ENCODE results near the gene FNIP1. TPM values are rescaled to one million over a fixed set of nuclear protein-coding genes. Genes with fewer than 3 reads are reported as not detected.
"Not testable (repeated sequence)": the region's sequence is repeated elsewhere in the genome, so short reads cannot be mapped to it uniquely, and the experiment has no call there.

FNIP1 gene
- polyA plus RNA-seq, 1 donor (not counting 4 experiments of a cell fraction or from before 2014, with no cell fraction given), result 14.6 TPM

- Histone ChIP-seq H3K79me2 (ENCODE audit: control insufficient read depth, insufficient read depth, low read length) (peaks cover 29% of the 10 kb centered on the region), H3K4me1 (ENCODE audit: control insufficient read depth, extremely low read depth, insufficient read depth, low read length) (no peaks in the 10 kb centered on the region)
Measured at GRCh38 chr5:131595088-131596033, 201.5 kb downstream of the FNIP1 start.

GRCh38 chr5:131593921-131594320 is 202.9 kb downstream of the FNIP1 start:
- Histone ChIP-seq H3K36me3 (ENCODE audit: control insufficient read depth in 2 of 2, extremely low read depth in 1 of 2, insufficient read depth in 2 of 2, low read length in 2 of 2) (no peaks in the 10 kb centered on the region), H3K79me2 (ENCODE audit: control insufficient read depth, insufficient read depth, low read length) (peaks cover 29% of the 10 kb centered on the region), H3K4me1 (ENCODE audit: control insufficient read depth, extremely low read depth, insufficient read depth, low read length) (no peaks in the 10 kb centered on the region)

More at GRCh38 chr5:131595088-131596033, 201.5 kb downstream of the FNIP1 start:
- no peaks in the 10 kb centered on the region for H3K9me1 ChIP-seq (ENCODE audit: control insufficient read depth, extremely low read depth, insufficient read depth, low read length)
- no peak overlapping the region for H2AFZ ChIP-seq (ENCODE audit: control insufficient read depth, low read length)
- no peak for DNase-seq (ENCODE audit: low read depth, low spot score)
- H3K27ac ChIP-seq (ENCODE audit: control insufficient read depth, insufficient read depth, low read length), result no peak overlapping the region
- no peak for FAIRE-seq
- H3K4me2 ChIP-seq (ENCODE audit: control insufficient read depth, extremely low read depth, insufficient read depth, low read depth, low read length), result no peak overlapping the region
- H3K9ac ChIP-seq (ENCODE audit: control insufficient read depth, extremely low read depth, insufficient read depth, low read length), result no peak overlapping the region
- H3K4me3 ChIP-seq (ENCODE audit: control insufficient read depth in 2 of 3, extremely low read depth in 1 of 3, insufficient read depth in 2 of 3, low read depth in 1 of 3, low read length in 3 of 3), result no peak overlapping the region
- dilution Hi-C loops (cut with MboI; ENCODE audit: extremely low pct_ligation_motif_present, low sequenced_read_pairs), result no loop called here
- TF ChIP-seq CTCF (optimal IDR thresholded peaks at IDR 0.05 in 1 of 3, IDR thresholded peaks at IDR 0.05 in 1 of 3, conservative IDR thresholded peaks at IDR 0.05 in 1 of 3; ENCODE audit: extremely low read depth in 1 of 3, insufficient read depth in 2 of 3, low read length in 3 of 3) (no peak), EZH2 (IDR thresholded peaks at IDR 0.05; ENCODE audit: low read length) (no peak)
- no peaks in the 10 kb centered on the region for H3K36me3 ChIP-seq (ENCODE audit: control insufficient read depth in 2 of 2, extremely low read depth in 1 of 2, insufficient read depth in 2 of 2, low read length in 2 of 2)
- H4K20me1 ChIP-seq (ENCODE audit: control insufficient read depth, extremely low read depth, insufficient read depth, low read length), result no peaks in the 10 kb centered on the region
- no peaks in the 10 kb centered on the region for H3K9me3 ChIP-seq (ENCODE audit: control insufficient read depth, low read depth, low read length)
- no peaks in the 10 kb centered on the region for H3K27me3 ChIP-seq (ENCODE audit: control insufficient read depth, extremely low read depth, insufficient read depth, low read length)

GRCh38 chr5:131593436-131593835 is 203.4 kb downstream of the FNIP1 start:
- H2AFZ ChIP-seq (ENCODE audit: control insufficient read depth, low read length); H3K9ac ChIP-seq (ENCODE audit: control insufficient read depth, extremely low read depth, insufficient read depth, low read length); dilution Hi-C loops (cut with MboI; ENCODE audit: extremely low pct_ligation_motif_present, low sequenced_read_pairs); H3K9me3 ChIP-seq (ENCODE audit: control insufficient read depth, low read depth, low read length); H3K9me1 ChIP-seq (ENCODE audit: control insufficient read depth, extremely low read depth, insufficient read depth, low read length); H3K4me1 ChIP-seq (ENCODE audit: control insufficient read depth, extremely low read depth, insufficient read depth, low read length); H3K4me3 ChIP-seq (ENCODE audit: control insufficient read depth in 2 of 3, extremely low read depth in 1 of 3, insufficient read depth in 2 of 3, low read depth in 1 of 3, low read length in 3 of 3); H3K27ac ChIP-seq (ENCODE audit: control insufficient read depth, insufficient read depth, low read length); H3K36me3 ChIP-seq (ENCODE audit: control insufficient read depth in 2 of 2, extremely low read depth in 1 of 2, insufficient read depth in 2 of 2, low read length in 2 of 2); FAIRE-seq; H3K27me3 ChIP-seq (ENCODE audit: control insufficient read depth, extremely low read depth, insufficient read depth, low read length); H3K4me2 ChIP-seq (ENCODE audit: control insufficient read depth, extremely low read depth, insufficient read depth, low read depth, low read length); DNase-seq (ENCODE audit: low read depth, low spot score); H4K20me1 ChIP-seq (ENCODE audit: control insufficient read depth, extremely low read depth, insufficient read depth, low read length): not testable (repeated sequence)
- H3K79me2 ChIP-seq (ENCODE audit: control insufficient read depth, insufficient read depth, low read length), result peaks cover 26% of the 10 kb centered on the region

More at GRCh38 chr5:131593921-131594320, 202.9 kb downstream of the FNIP1 start:
- H4K20me1 ChIP-seq (ENCODE audit: control insufficient read depth, extremely low read depth, insufficient read depth, low read length), result no peaks in the 10 kb centered on the region
- dilution Hi-C loops (cut with MboI; ENCODE audit: extremely low pct_ligation_motif_present, low sequenced_read_pairs), result no loop called here
- H3K4me3 ChIP-seq (ENCODE audit: control insufficient read depth in 2 of 3, extremely low read depth in 1 of 3, insufficient read depth in 2 of 3, low read depth in 1 of 3, low read length in 3 of 3), result no peak overlapping the region
- H3K9me1 ChIP-seq (ENCODE audit: control insufficient read depth, extremely low read depth, insufficient read depth, low read length), result no peaks in the 10 kb centered on the region
- H3K9me3 ChIP-seq (ENCODE audit: control insufficient read depth, low read depth, low read length), result no peaks in the 10 kb centered on the region
- H3K27ac ChIP-seq (ENCODE audit: control insufficient read depth, insufficient read depth, low read length), result no peak overlapping the region
- TF ChIP-seq EZH2 (IDR thresholded peaks at IDR 0.05; ENCODE audit: low read length), result no peak
- TF ChIP-seq CTCF (optimal IDR thresholded peaks at IDR 0.05 in 1 of 3, IDR thresholded peaks at IDR 0.05 in 1 of 3, conservative IDR thresholded peaks at IDR 0.05 in 1 of 3; ENCODE audit: extremely low read depth in 1 of 3, insufficient read depth in 2 of 3, low read length in 3 of 3), result no peak
- no peaks in the 10 kb centered on the region for H3K27me3 ChIP-seq (ENCODE audit: control insufficient read depth, extremely low read depth, insufficient read depth, low read length)
- H2AFZ ChIP-seq (ENCODE audit: control insufficient read depth, low read length), result no peak overlapping the region
- H3K4me2 ChIP-seq (ENCODE audit: control insufficient read depth, extremely low read depth, insufficient read depth, low read depth, low read length), result no peak overlapping the region
- no peak for FAIRE-seq
- DNase-seq (ENCODE audit: low read depth, low spot score), result no peak
- H3K9ac ChIP-seq (ENCODE audit: control insufficient read depth, extremely low read depth, insufficient read depth, low read length), result no peak overlapping the region

Data from keratinocyte (primary cell).